ENCODE data around the gene ATMIN.
A peak's percentile ranks its signal among the peaks of the same experiment; 100 is the strongest.

ATMIN gene

GRCh38 chr16:81006211-81006812, 29.3 kb upstream of the ATMIN start:
- peak; percentile 62 for DNase-seq

GRCh38 chr16:81006813-81007695, 28.6 kb upstream of the ATMIN start, which contains the start of the genes CENPN and CMC2:
Gene CENPN, plus strand, starts transcription at chr16:81007214. Its CDS starts 4,726 bp downstream, at chr16:81011940.
Gene CMC2, minus strand, starts transcription at chr16:81006885. Its CDS starts 9,491 bp downstream, at chr16:80997394.
- peak; percentile 98 for DNase-seq

GRCh38 chr16:81008505-81008789, 27.2 kb upstream of the ATMIN start:
- no peak for DNase-seq

GRCh38 chr16:81012974-81013373, 22.7 kb upstream of the ATMIN start:
- DNase-seq: no peak

DNA sequence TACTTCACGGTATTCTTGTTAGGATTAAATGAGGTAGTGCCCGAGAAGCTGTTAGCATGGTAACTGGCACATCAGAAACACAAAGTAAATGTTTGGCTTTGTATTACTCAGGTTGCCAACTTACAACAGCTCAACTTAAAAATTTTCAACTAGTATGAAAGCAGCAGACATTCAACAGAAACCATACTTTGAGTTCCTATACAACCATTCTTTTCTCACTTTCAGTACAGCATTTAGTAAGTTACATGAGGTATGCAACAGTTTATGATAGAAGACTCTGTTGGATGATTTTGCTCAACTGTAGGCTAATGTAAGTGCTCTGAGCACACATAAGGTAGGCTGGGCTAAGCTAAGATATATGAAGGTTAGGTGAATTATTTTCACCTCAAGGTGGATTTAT, 21.0 kb upstream of the ATMIN start:
- no peak for DNase-seq

DNA sequence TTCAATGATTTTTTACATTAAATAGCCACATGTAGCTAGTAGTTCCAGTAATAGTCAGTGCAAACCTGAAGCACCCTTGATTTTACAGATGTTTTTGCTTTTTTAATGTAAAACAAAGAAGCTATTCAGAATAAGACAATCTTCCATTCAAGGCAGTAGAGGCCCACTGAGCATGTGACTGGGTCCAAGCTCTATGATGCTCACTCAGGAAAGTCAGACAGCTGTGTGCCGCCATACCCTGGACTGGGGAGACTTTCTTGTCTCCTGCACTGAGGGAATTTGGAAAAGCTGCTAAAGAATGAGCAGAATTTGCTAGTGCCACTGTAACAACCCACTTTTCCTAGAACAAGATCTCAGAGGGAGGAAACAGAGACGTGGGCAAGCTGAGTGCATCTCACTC, 17.1 kb upstream of the ATMIN start:
- DNase-seq: no peak

DNA sequence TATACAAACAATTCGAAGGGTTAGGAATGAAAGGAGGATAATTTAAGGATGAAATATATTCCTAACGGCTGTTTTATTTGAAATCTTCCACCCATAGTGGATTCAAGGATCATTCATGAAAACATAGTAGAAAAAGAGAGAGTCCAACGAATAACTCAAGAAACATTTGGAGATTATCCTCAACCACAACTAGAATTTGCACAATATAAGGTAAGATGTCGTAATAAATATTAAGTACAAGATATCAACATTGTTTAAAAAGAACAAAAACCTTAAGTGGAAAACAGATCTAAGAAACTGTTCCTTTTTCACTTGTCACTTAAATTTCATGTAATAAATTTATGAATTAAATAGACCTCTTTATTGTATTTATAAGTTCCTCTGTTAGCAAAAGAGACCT, 9.2 kb upstream of the ATMIN start:
- no peak for DNase-seq

DNA sequence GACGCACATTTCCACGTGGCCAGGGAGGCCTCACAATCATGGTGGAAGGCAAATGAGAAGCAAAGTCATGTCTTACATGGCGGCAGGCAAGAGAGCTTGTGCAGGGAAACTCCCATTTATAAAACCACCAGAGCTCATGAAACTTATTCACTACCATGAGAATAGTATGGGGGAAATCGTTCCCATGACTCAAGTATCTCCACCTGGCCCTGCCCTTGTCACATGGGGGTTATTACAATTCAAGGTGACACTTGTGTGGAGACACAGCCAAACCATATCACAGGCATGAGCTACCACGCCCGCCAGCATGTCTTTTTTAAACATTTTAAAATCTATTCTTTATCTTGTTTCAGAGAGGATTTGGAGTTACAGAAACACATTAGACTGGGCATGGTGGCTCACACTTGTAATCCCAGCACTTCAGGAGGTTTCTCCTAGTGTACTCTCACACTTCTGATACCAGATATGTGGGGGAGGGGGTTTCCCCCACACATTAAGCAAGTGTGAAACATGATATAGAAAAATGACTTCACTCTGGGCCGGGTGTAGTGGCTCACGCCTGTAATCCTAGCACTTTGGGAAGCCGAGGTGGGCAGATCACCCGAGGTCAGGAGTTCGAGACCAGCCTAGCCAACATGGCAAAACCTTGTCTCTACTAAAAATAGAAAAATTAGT, 5.6 kb upstream of the ATMIN start:
- no peak for DNase-seq

DNA sequence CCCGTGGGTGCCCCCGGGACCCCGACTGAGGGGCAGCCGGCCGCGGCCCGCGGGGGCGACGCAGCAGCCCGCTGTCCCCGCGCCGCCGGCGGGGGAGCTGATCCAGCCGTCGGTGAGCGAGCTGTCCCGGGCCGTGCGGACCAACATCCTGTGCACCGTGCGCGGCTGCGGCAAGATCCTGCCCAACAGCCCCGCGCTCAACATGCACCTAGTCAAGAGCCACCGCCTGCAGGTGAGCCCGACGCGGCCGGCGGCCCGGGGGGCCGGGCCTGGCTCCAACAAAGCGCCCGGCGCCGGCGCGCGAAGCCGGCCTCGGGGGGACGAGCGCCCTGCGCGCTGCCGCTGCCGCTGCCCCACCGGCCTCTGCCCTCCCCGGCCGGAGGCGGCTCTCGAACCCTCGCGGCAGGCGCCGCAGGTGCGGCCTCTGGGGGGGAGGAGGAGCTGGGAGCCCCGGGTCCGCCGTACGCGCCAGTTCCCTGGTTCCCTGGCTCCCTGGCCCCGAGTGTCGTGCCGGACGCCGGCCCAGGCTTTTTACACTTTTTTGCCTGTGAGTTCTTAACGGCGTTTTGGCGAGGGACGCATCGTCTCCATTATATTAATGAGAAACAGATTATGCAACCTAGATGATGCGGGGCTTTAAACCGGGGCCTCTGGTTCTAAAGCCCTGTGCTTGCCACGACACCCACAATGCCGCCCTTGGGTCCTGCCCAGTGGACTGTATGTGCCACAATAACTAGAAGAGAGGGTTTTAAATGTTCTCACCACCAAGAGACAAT, 521 bp downstream of the ATMIN start:
- DNase-seq: no peak

- no peak for DNase-seq
Measured at GRCh38 chr16:81036751-81037350, 1.2 kb downstream of the ATMIN start.

DNA sequence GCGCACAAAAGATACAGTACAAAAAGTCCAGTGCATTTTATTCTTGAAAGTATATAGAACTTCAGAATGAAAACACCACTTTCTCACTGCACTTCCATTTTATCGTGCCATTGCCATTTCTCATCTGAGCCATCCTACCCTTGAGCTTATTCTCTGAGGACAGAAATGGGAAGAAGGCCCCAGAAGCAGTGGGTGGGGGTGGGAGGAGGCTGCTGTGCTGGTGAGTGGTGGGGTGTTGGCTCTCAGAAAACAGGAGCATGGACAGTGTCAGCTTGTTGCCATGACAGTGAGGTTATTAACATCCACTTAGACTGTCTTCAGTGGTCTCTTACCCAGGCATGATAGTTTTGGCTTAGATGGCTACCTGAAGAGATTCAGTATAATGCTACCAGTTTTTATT, 4.5 kb downstream of the ATMIN start:
- DNase-seq: no peak

DNA sequence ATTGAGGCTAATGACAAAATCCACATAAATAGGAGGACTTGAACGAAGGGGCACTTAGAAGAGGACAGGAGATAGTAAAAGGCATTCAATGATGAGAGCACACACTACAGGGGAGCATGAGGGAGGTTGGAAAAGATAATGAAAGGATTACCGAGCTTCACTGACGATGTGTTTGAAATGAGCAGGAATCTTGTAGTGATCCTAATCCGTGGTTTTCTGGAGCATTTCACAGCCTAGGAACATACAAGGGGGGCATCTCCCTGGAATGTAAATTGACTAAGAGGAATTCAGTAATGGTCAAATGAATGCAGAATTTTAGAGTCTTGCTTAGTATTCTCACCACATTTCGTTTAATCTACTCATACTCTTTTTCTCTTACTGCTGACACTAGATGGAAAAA, 5.2 kb downstream of the ATMIN start:
- no peak for DNase-seq

GRCh38 chr16:81041696-81042095, 6.1 kb downstream of the ATMIN start:
- DNase-seq: no peak

GRCh38 chr16:81042821-81043220, 7.2 kb downstream of the ATMIN start:
- no peak for DNase-seq

DNA sequence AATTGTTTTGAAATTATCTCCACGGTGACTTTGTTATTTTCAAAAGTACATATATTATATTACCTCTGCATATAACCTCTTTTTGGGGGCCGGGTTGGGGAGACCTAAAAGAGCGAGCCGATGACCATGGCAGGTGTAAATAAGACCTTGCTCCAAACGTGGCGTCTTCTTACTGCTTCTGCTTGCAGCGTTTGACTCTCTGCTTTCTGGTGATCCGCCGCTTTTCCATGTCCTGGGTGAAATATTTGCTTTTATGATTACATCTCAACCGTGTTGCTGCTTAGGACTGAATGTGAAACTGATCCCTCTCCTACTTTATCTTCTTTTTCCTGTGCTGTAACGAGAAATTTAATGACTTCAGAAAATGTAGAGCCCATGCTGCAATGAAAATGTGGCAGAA, 18.1 kb downstream of the ATMIN start:
- no peak for DNase-seq

DNA sequence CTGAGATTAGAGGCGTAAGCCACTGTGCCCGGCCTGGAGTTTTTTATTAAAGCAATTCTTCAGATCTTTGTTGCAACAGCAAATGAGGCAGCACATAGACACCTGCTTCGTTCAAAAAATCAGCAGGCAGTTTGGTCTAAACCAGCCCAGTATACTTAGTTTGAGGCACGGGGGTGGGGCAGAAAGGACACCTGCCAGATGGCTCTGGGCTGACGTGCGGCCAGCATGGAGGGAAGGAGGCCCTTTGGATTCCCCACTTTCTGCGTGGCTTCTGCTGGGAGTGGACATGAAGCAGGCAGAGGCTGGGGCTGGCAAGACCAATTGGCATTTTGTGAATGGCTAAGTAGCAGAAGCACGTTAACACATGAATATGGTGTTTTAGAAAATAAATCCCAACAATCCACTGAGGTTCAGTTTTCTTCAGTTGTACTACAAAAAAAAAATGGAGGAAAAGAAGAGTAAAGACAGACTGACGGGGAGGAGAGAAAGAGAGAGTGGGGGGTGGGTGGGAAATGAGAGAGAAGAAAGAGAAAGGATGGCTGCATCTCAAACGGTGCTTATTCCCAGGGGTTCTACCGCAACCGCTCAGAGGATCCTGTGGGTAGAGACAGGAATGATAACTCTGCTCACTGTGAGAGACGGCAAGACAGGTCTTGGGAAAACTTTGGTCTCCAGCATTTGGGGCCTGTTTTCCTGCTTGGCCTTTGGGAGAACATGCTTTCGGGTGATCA, 25.1 kb downstream of the ATMIN start:
- no peak for DNase-seq

DNA sequence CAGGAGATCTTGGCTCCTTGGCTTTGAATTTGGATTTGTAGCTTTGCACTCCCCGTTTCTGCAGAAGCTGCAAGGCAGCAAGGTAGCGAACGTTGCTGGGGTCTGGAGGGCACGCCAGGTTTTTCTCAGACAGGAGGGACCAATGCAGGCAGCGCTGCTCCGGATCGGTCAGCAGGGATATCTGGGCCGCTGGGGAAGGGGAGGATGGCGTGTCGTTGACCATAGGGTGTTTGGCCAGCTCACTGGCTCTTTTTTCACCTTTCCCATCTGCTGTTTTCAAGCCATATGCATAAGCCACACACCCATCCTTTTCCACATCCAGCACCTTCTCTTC, 25.6 kb downstream of the ATMIN start:
- no peak for DNase-seq

- DNase-seq: no peak
Measured at GRCh38 chr16:81061871-81062608, 26.4 kb downstream of the ATMIN start.

GRCh38 chr16:81066681-81067080, 31.0 kb downstream of the ATMIN start:
- DNase-seq: no peak

GRCh38 chr16:81067166-81067565, 31.5 kb downstream of the ATMIN start:
- DNase-seq: no peak

- no peak for DNase-seq
Measured at GRCh38 chr16:81069063-81069462, 33.4 kb downstream of the ATMIN start.

DNA sequence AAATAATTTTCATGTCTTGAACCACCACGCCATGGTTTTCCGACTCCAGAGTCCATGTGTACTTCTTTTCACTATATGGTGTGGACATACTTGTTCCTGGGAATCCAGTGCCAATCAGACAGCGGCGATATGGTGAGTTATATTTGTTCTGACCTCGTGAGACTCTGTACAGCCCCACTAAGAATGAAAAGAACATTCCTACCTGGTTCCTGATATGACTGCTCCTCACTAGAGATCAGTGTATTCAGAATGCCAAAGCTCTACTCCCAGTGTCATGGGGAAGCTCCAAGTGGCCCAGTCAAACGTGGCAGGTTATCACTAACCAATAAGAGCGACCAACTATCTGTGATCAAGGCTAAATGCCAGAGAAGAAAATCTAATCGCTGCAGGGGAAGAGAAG, 35.3 kb downstream of the ATMIN start:
- no peak for DNase-seq
